IPS-18c (cell line): ENCODE data around the gene MOB2.

ENCODE experiments used
- H3K4me3 ChIP-seq: 2 replicates; pipeline ENCODE4 v1.7.0; 2013; ENCODE audit warnings: low read depth, mild to moderate bottlenecking, low read length, moderate library complexity; ENCODE audit not compliant: insufficient read depth
- H3K9me3 ChIP-seq: one replicate; pipeline ENCODE4 v1.6.1; 2013; ENCODE audit warnings: mild to moderate bottlenecking, low read length, moderate library complexity; ENCODE audit not compliant: control insufficient read depth, insufficient read depth

Gene MOB2

GRCh38 chr11:1486054-1486825 is at the start of gene MOB2:
MOB2 (minus strand) TSS chr11:1486779; CDS start chr11:1486556, 223 bp downstream.
- H3K9me3 ChIP-seq = no peaks in the 10 kb centered on the region
- no peak within 1 kb of the TSS for H3K4me3 ChIP-seq

- Histone ChIP-seq H3K4me3 (no peak overlapping the region), H3K9me3 (no peaks in the 10 kb centered on the region)
Observed at GRCh38 chr11:1534682-1535081, 48.1 kb upstream of the MOB2 start.

- H3K4me3 ChIP-seq = no peak overlapping the region
- H3K9me3 ChIP-seq = no peaks in the 10 kb centered on the region
Observed at GRCh38 chr11:1534171-1534570, 47.6 kb upstream of the MOB2 start.

GRCh38 chr11:1533342-1533725 is 46.8 kb upstream of the MOB2 start:
- Histone ChIP-seq H3K9me3 (no peaks in the 10 kb centered on the region), H3K4me3 (no peak overlapping the region)

GRCh38 chr11:1532606-1533341 is 46.2 kb upstream of the MOB2 start:
- H3K4me3 ChIP-seq = no peak overlapping the region
- H3K9me3 ChIP-seq = no peaks in the 10 kb centered on the region

GRCh38 chr11:1532014-1532586 is 45.5 kb upstream of the MOB2 start:
- H3K4me3 ChIP-seq = no peak overlapping the region
- H3K9me3 ChIP-seq = no peaks in the 10 kb centered on the region

GRCh38 chr11:1531449-1532013 is 45.0 kb upstream of the MOB2 start:
- Histone ChIP-seq H3K9me3 (no peaks in the 10 kb centered on the region), H3K4me3 (no peak overlapping the region)

GRCh38 chr11:1530686-1531448 is 44.3 kb upstream of the MOB2 start:
- Histone ChIP-seq H3K4me3 (no peak overlapping the region), H3K9me3 (no peaks in the 10 kb centered on the region)

- H3K9me3 ChIP-seq = no peaks in the 10 kb centered on the region
- H3K4me3 ChIP-seq = no peak overlapping the region
Observed at GRCh38 chr11:1529774-1530173, 43.2 kb upstream of the MOB2 start.

- no peaks in the 10 kb centered on the region for H3K9me3 ChIP-seq
- no peak overlapping the region for H3K4me3 ChIP-seq
Observed at GRCh38 chr11:1529286-1529685, 42.7 kb upstream of the MOB2 start.

GRCh38 chr11:1528710-1529109 is 42.1 kb upstream of the MOB2 start:
- H3K9me3 ChIP-seq = no peaks in the 10 kb centered on the region
- no peak overlapping the region for H3K4me3 ChIP-seq

- H3K9me3 ChIP-seq = no peaks in the 10 kb centered on the region
Observed at GRCh38 chr11:1526785-1527184, 40.2 kb upstream of the MOB2 start.

GRCh38 chr11:1523779-1524178 is 37.2 kb upstream of the MOB2 start:
- Histone ChIP-seq H3K4me3 (no peak overlapping the region), H3K9me3 (no peaks in the 10 kb centered on the region)

More at GRCh38 chr11:1526785-1527184, 40.2 kb upstream of the MOB2 start:
- no peak overlapping the region for H3K4me3 ChIP-seq

- no peak overlapping the region for H3K4me3 ChIP-seq
- H3K9me3 ChIP-seq = no peaks in the 10 kb centered on the region
Observed at GRCh38 chr11:1523077-1523476, 36.5 kb upstream of the MOB2 start.

GRCh38 chr11:1522081-1522424 is 35.5 kb upstream of the MOB2 start:
- no peak overlapping the region for H3K4me3 ChIP-seq

GRCh38 chr11:1521382-1522080 is 35.0 kb upstream of the MOB2 start:
- Histone ChIP-seq H3K4me3 (no peak overlapping the region), H3K9me3 (no peaks in the 10 kb centered on the region)

More at GRCh38 chr11:1522081-1522424, 35.5 kb upstream of the MOB2 start:
- H3K9me3 ChIP-seq = no peaks in the 10 kb centered on the region
